Psoas muscle (tissue), 8 donors: ENCODE results near the gene ZFP42. TPM values are rescaled to one million over a fixed set of nuclear protein-coding genes. Genes with fewer than 3 reads are reported as not detected.

Experiments used
- ATAC-seq, 4 donors: fragments of 200-7000 bp; cut with Tn5 transposase; one replicate each; pipeline ENCODE4 v1.9.1; 2020; ENCODE audit warnings: moderate library complexity in 3 of 4, mild to moderate bottlenecking in 2 of 4
- DNase-seq, 2 donors: peaks; one replicate each; pipeline ENCODE4 v3.0.0-alpha.2; 2020
- H3K27ac ChIP-seq: fragments of 200-600 bp; one replicate; pipeline ENCODE4 v1.8.0; 2022
- H3K27me3 ChIP-seq, 3 donors: fragments of 200-600 bp in 1 of 3; one replicate each; pipeline versions ENCODE4 v1.6.1 to v1.8.0; 2013 to 2022; ENCODE audit warnings: low read length in 2 of 3, mild to moderate bottlenecking in 2 of 3, moderate library complexity in 1 of 3; ENCODE audit not compliant: insufficient read depth in 3 of 3
- H3K36me3 ChIP-seq, 2 donors: fragments of 200-600 bp in 1 of 2; one replicate each; pipeline versions ENCODE4 v1.6.1 to v1.8.0; 2013 to 2022; ENCODE audit warnings: low read depth in 1 of 2, mild to moderate bottlenecking in 1 of 2, moderate library complexity in 1 of 2; ENCODE audit not compliant: insufficient read depth in 1 of 2
- H3K4me1 ChIP-seq: fragments of 200-600 bp; one replicate; pipeline ENCODE4 v1.8.0; 2022
- H3K4me3 ChIP-seq: fragments of 200-600 bp; one replicate; pipeline ENCODE4 v1.8.0; 2022; ENCODE audit warnings: mild to moderate bottlenecking
- H3K9me3 ChIP-seq: fragments of 200-600 bp; one replicate; pipeline ENCODE4 v1.8.0; 2022
- WGBS, 3 donors: extraction: QIAGEN DNeasy Blood & Tissue Kit; methylation state at CpG; one replicate each; pipeline versions ENCODE4 v1.1.6 to v1.1.7; 2013; 5-methylcytosine and 5-hydroxymethylcytosine counted together
- intact Hi-C, 2 donors: fragments of 100-400 bp; cut with DNase I; formaldehyde crosslinking; loops; one replicate each; pipeline versions ENCODE4 v1.11.0 to v1.14.2; 2022
- polyA plus RNA-seq, 3 donors: library from polyadenylated mRNA; stranded (reverse); fragments of 200-250 nt; gene quantifications; one replicate each; pipeline ENCODE4 v1.2.3, GENCODE V29; 2013
- total RNA-seq, 4 donors: library from RNA; stranded (reverse); fragmentation: NEBNext Ultra II Directional in 2 of 4; extraction: Animal tissue kit (Norgen Biotek cat#: 25700) in 2 of 4; gene quantifications; one replicate each; pipeline versions ENCODE4 v1.2.1 to v1.2.4, GENCODE V29; 2021 to 2023
- TF ChIP-seq, protein P1 (sequence below): fragments of 200-600 bp; IDR thresholded peaks from one replicate; pipeline ENCODE4 v1.8.0; 2022; ENCODE audit warnings: antibody characterized with exemption
- donor health status: healthy with polysubstance abuse.
- donor health status: DM: no; HTN: no; CAD: no; lungs with moderate emphysema.
- donor health status: Bipolar disorder and iron deficiency.
- donor health status: healthy.
- donor health status: DM: yes; HTN: yes; CAD: no.
- donor health status: DM: no; HTN: no; CAD: no.
- donor health status: DM: no; HTN: no; CAD: no.
- donor health status: DM: yes; HTN: yes; CAD: no.

Gene ZFP42
- total and polyA plus RNA-seq, 7 donors: not detected

GRCh38 chr4:187965726-187966125 lies 29.8 kb upstream of the ZFP42 start:
- TF ChIP-seq, protein P1, sequence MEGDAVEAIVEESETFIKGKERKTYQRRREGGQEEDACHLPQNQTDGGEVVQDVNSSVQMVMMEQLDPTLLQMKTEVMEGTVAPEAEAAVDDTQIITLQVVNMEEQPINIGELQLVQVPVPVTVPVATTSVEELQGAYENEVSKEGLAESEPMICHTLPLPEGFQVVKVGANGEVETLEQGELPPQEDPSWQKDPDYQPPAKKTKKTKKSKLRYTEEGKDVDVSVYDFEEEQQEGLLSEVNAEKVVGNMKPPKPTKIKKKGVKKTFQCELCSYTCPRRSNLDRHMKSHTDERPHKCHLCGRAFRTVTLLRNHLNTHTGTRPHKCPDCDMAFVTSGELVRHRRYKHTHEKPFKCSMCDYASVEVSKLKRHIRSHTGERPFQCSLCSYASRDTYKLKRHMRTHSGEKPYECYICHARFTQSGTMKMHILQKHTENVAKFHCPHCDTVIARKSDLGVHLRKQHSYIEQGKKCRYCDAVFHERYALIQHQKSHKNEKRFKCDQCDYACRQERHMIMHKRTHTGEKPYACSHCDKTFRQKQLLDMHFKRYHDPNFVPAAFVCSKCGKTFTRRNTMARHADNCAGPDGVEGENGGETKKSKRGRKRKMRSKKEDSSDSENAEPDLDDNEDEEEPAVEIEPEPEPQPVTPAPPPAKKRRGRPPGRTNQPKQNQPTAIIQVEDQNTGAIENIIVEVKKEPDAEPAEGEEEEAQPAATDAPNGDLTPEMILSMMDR: no peak
- no peak overlapping the region for H3K27ac ChIP-seq

GRCh38 chr4:187972135-187972534 lies 23.4 kb upstream of the ZFP42 start:
- no peak for DNase-seq
- no peaks in the 10 kb centered on the region for H3K36me3 ChIP-seq
- H3K4me1 ChIP-seq: no peaks in the 10 kb centered on the region
- no peak overlapping the region for H3K27ac ChIP-seq
- no peak overlapping the region for H3K4me3 ChIP-seq
- intact Hi-C loops: no loop called here
- TF ChIP-seq, protein P1: no peak
- ATAC-seq: no peak
- H3K27me3 ChIP-seq: peaks cover 0 to 3% (median 0%) of the 10 kb centered on the region in 3 donors
- WGBS, 3 donors: 89 to 95% (median 90%) methylated on average over 5 of the region's 5 CpGs
- no peaks in the 10 kb centered on the region for H3K9me3 ChIP-seq

More at GRCh38 chr4:187965726-187966125, 29.8 kb upstream of the ZFP42 start:
- DNase-seq (no peak), ATAC-seq (no peak)
- Histone ChIP-seq H3K9me3 (no peaks in the 10 kb centered on the region), H3K36me3 (no peaks in the 10 kb centered on the region), H3K27me3 (no peaks in the 10 kb centered on the region), H3K4me1 (no peaks in the 10 kb centered on the region), H3K4me3 (no peak overlapping the region)
- 78 to 82% (median 80%) methylated on average over 8 of the region's 8 CpGs for WGBS, 3 donors
- intact Hi-C loops: no loop called here

DNA sequence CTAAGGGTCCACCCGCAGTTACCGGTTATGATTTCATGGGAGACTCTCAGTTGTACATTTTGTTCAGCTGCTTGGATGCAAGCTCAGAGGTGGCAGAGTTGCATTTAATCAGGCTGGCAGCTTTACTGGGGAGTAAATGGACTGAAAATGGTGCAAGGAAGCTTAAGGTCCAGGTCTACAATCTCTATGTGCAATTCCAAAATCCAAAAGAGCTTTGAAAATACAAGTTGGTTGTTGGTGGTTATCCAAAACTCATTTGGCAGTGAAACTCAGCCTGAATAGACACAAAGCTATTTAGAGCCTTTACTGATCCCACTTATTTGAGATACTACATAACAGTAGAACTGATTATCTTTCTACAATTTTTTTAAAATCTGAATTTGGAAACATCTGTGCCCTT lies 11.8 kb upstream of the ZFP42 start:
- Histone ChIP-seq H3K27ac (no peak overlapping the region), H3K27me3 (no peaks in the 10 kb centered on the region), H3K4me3 (no peak overlapping the region), H3K36me3 (no peaks in the 10 kb centered on the region), H3K9me3 (no peaks in the 10 kb centered on the region), H3K4me1 (no peaks in the 10 kb centered on the region)
- TF ChIP-seq, protein P1: no peak
- no peak for ATAC-seq
- intact Hi-C loops: no loop called here
- no peak for DNase-seq
- whole genome bisulfite sequencing, 3 donors: 26 to 65% (median 38%) methylated on average over 2 of the region's 2 CpGs

GRCh38 chr4:187992971-187993370 lies 2.6 kb upstream of the ZFP42 start:
- no peak overlapping the region for H3K4me3 ChIP-seq
- TF ChIP-seq, protein P1: no peak
- WGBS, 3 donors: 66 to 76% (median 74%) methylated on average over 5 of the region's 5 CpGs
- DNase-seq (no peak), ATAC-seq (no peak)
- no peaks in the 10 kb centered on the region for H3K9me3 ChIP-seq
- intact Hi-C loops: no loop called here
- H3K27me3 ChIP-seq: peaks cover 0 to 3% (median 0%) of the 10 kb centered on the region in 3 donors
- no peaks in the 10 kb centered on the region for H3K4me1 ChIP-seq
- H3K27ac ChIP-seq: no peak overlapping the region
- H3K36me3 ChIP-seq: no peaks in the 10 kb centered on the region

DNA sequence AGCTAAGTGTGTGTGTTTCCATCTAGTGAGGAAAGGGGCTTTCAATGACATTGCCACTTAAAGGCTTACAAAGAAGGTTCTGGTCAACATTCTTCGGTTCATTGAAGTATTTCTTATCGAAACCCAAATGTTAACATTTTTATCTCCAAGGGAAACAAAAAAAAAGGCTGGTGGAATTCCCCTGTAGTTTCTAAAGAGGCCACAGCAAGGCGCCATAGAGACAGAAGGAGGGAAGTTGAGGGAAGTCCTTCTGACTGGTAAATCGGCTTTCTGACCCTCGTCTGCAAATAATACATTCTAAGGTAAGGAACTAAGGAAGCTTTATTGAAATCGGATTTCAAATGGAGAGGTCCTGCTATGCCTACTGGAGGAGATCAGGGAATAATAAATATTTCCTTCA lies 1.7 kb upstream of the ZFP42 start:
- H3K36me3 ChIP-seq: no peaks in the 10 kb centered on the region
- DNase-seq: no peak
- H3K4me1 ChIP-seq: no peaks in the 10 kb centered on the region
- H3K9me3 ChIP-seq: no peaks in the 10 kb centered on the region
- H3K27me3 ChIP-seq: peaks cover 0 to 3% (median 0%) of the 10 kb centered on the region in 3 donors
- H3K27ac ChIP-seq: no peak overlapping the region
- WGBS, 3 donors: 65 to 73% (median 70%) methylated on average over 6 of the region's 6 CpGs
- no peak overlapping the region for H3K4me3 ChIP-seq
- intact Hi-C loops: no loop called here
- ATAC-seq: no peak
- TF ChIP-seq, protein P1: no peak
